GM12891 (cell line): ENCODE measurements around the gene DNAH8.

Experiments used
- POLR2AphosphoS5 ChIP-seq: IDR thresholded peaks from 2 replicates; pipeline ENCODE4 v1.6.1; 2011; ENCODE audit warnings: low read depth, low read length, control low read depth
- POU2F2 ChIP-seq: IDR thresholded peaks from 2 replicates; pipeline ENCODE4 v1.6.1; 2011; ENCODE audit warnings: low read depth, mild to moderate bottlenecking, control low read depth, low read length, moderate library complexity
- TAF1 ChIP-seq: IDR thresholded peaks from 2 replicates; pipeline ENCODE4 v1.6.1; 2011; ENCODE audit warnings: low read depth, low read length, control low read depth

DNA sequence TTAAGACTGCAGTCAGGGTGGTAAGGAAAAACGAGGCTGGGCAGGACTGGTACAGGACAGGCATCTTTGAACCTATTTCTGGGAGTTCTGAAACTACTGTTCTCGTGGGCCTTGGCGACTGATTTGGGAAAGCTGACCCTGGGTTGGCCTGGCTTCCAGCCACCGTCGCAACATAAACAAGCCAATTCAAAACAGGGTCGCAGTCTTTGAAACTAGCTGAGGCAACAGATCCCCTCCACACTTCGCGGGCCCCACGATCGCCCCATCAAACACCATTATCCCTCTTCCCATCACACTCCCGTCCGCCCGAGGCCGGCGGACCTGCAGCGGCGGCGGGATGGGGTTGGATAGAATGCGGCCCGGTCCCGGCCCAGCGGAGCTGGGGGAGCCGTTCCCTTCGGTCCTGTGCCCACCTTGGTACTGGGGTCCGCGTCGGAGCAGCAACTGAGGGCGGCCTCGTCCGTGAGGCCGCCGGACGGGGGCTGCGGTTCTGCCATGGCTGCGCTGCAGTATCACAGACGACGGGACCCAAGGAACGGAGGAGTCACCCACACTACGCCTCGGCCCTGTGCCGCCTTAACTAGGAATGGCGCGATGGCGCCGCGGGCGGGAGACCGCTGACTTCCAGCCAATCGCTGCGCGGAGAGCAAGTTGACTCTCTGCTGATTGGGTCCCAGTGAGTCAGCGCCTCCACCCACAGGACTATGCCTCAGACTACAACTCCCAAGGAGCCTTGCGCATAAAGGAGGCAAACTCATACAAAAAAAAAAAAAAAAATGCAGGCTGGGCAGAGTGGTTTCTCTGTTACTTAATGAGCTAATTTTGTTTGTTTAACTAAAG, 12.3 kb upstream of the DNAH8 start, which contains the start of gene GLO1:
- TF ChIP-seq POLR2AphosphoS5: peak; percentile 96
- TF ChIP-seq POU2F2: peak; percentile 85
- peak; percentile 91 for TF ChIP-seq TAF1
